HEK293 (cell line): Measurements from ENCODE around the gene STK11.

ENCODE experiments used
- CTCF ChIA-PET: fragments of 350-600 bp; formaldehyde crosslinking; extraction: SDS; loops from one replicate; lab custom pipeline; 2021; ENCODE audit warnings: antibody characterized with exemption; lab: Yijun Ruan, JAX
- POLR2A ChIA-PET: fragments of 300-600 bp; formaldehyde crosslinking; extraction: SDS; loops from one replicate; lab custom pipeline; 2020; ENCODE audit warnings: antibody characterized with exemption, inconsistent platforms; lab: Yijun Ruan, JAX
- H3K27ac ChIP-seq: fragments of 200-500 bp; sonication (Bioruptor generic); 2 replicates; pipeline ENCODE4 v1.5.1; 2014; ENCODE audit warnings: low read depth, low read length, control low read depth, inconsistent platforms; ENCODE audit errors: extremely low read depth
- H3K36me3 ChIP-seq, 2 experiments: fragments of 200-500 bp in 1 of 2; sonication (Bioruptor generic) in 1 of 2; 1 replicate in 1 of 2; 2 replicates in 1 of 2; pipeline ENCODE4 v1.5.1; 2014 to 2017; ENCODE audit warnings: inconsistent platforms in 2 of 2, low read length in 2 of 2; ENCODE audit not compliant: control insufficient read depth in 2 of 2, insufficient read depth in 1 of 2
- H3K4me1 ChIP-seq: fragments of 200-500 bp; sonication (Bioruptor generic); 2 replicates; pipeline ENCODE4 v1.5.1; 2014; ENCODE audit warnings: mild to moderate bottlenecking, low read length, inconsistent platforms; ENCODE audit not compliant: control insufficient read depth, insufficient read depth
- H3K4me3 ChIP-seq: 2 replicates; pipeline ENCODE4 v1.5.1; 2011; ENCODE audit warnings: low read depth, mild to moderate bottlenecking, control low read depth, low read length, moderate library complexity
- H3K9me3 ChIP-seq: fragments of 200-500 bp; sonication (Bioruptor generic); 2 replicates; pipeline ENCODE4 v1.5.1; 2014; ENCODE audit warnings: low read depth, low read length, inconsistent platforms; ENCODE audit not compliant: control insufficient read depth, insufficient read depth
- BCL11A ChIP-seq: fragments of 450-650 bp; formaldehyde crosslinking; IDR thresholded peaks from 2 replicates; pipeline ENCODE4 v1.5.1; 2016; ENCODE audit warnings: low read depth, missing biosample characterization, missing genetic modification characterization
- EGR2 ChIP-seq: fragments of 450-650 bp; formaldehyde crosslinking; IDR thresholded peaks from 2 replicates; pipeline ENCODE4 v1.5.1; 2016; ENCODE audit warnings: low read depth, missing biosample characterization, missing genetic modification characterization
- IKZF3 ChIP-seq: fragments of 450-650 bp; IDR thresholded peaks from 2 replicates; pipeline ENCODE4 v1.5.0; 2018; ENCODE audit warnings: missing biosample characterization, mild to moderate bottlenecking, missing genetic modification characterization, moderate library complexity
- KLF1 ChIP-seq: fragments of 450-650 bp; formaldehyde crosslinking; IDR thresholded peaks from 2 replicates; pipeline ENCODE4 v1.5.1; 2016; ENCODE audit warnings: missing biosample characterization, missing genetic modification characterization
- KLF16 ChIP-seq: fragments of 450-650 bp; formaldehyde crosslinking; IDR thresholded peaks from 2 replicates; pipeline ENCODE4 v1.5.1; 2017; ENCODE audit warnings: missing biosample characterization, missing genetic modification characterization
- KLF9 ChIP-seq: fragments of 450-650 bp; formaldehyde crosslinking; IDR thresholded peaks from 2 replicates; pipeline ENCODE4 v1.5.1; 2016; ENCODE audit warnings: missing biosample characterization, missing genetic modification characterization, low read depth
- SP2 ChIP-seq: fragments of 450-650 bp; formaldehyde crosslinking; IDR thresholded peaks from 2 replicates; pipeline ENCODE4 v1.5.1; 2016; ENCODE audit warnings: missing biosample characterization, missing genetic modification characterization
- SP3 ChIP-seq: fragments of 450-650 bp; formaldehyde crosslinking; IDR thresholded peaks from 2 replicates; pipeline ENCODE4 v1.5.1; 2016; ENCODE audit warnings: missing biosample characterization, missing genetic modification characterization
- TCF7L2 ChIP-seq: IDR thresholded peaks from 2 replicates; pipeline ENCODE4 v1.6.1; 2011; ENCODE audit warnings: low read depth, mild to moderate bottlenecking, inconsistent platforms, low read length, moderate library complexity, borderline replicate concordance
- WT1 ChIP-seq: fragments of 450-650 bp; formaldehyde crosslinking; IDR thresholded peaks from 2 replicates; pipeline ENCODE4 v1.5.1; 2016; ENCODE audit warnings: missing biosample characterization, missing genetic modification characterization
- YY2 ChIP-seq: fragments of 450-650 bp; formaldehyde crosslinking; IDR thresholded peaks from 2 replicates; pipeline ENCODE4 v1.5.1; 2016; ENCODE audit warnings: missing biosample characterization, missing genetic modification characterization
- ZBTB17 ChIP-seq: fragments of 450-650 bp; formaldehyde crosslinking; IDR thresholded peaks from 2 replicates; pipeline ENCODE4 v1.5.1; 2016; ENCODE audit warnings: missing biosample characterization, missing genetic modification characterization
- ZBTB44 ChIP-seq: fragments of 450-650 bp; IDR thresholded peaks from 2 replicates; pipeline ENCODE4 v1.5.1; 2018; ENCODE audit warnings: missing biosample characterization, mild to moderate bottlenecking, missing genetic modification characterization
- ZBTB48 ChIP-seq: fragments of 450-650 bp; formaldehyde crosslinking; IDR thresholded peaks from 2 replicates; pipeline ENCODE4 v1.5.1; 2016; ENCODE audit warnings: missing biosample characterization, missing genetic modification characterization
- ZBTB6 ChIP-seq: fragments of 450-650 bp; formaldehyde crosslinking; IDR thresholded peaks from 2 replicates; pipeline ENCODE4 v1.5.1; 2017; ENCODE audit warnings: missing biosample characterization, missing genetic modification characterization
- ZBTB7A ChIP-seq: fragments of 450-650 bp; formaldehyde crosslinking; IDR thresholded peaks from 2 replicates; pipeline ENCODE4 v1.5.1; 2016; ENCODE audit warnings: low read depth, missing biosample characterization, missing genetic modification characterization
- ZBTB8A ChIP-seq: fragments of 450-650 bp; formaldehyde crosslinking; IDR thresholded peaks from 2 replicates; pipeline ENCODE4 v1.5.1; 2016; ENCODE audit warnings: missing biosample characterization, missing genetic modification characterization
- ZFHX2 ChIP-seq: fragments of 450-650 bp; formaldehyde crosslinking; conservative IDR thresholded peaks from 2 replicates; pipeline ENCODE4 v1.5.1; 2016; ENCODE audit warnings: missing biosample characterization, missing genetic modification characterization
- ZFP41 ChIP-seq: fragments of 450-650 bp; formaldehyde crosslinking; IDR thresholded peaks from 2 replicates; pipeline ENCODE4 v1.5.1; 2016; ENCODE audit warnings: missing biosample characterization, missing genetic modification characterization, borderline replicate concordance
- ZNF175 ChIP-seq: fragments of 450-650 bp; formaldehyde crosslinking; IDR thresholded peaks from 2 replicates; pipeline ENCODE4 v1.5.1; 2016; ENCODE audit warnings: missing biosample characterization, missing genetic modification characterization
- ZNF184 ChIP-seq: fragments of 450-650 bp; IDR thresholded peaks from 2 replicates; pipeline ENCODE4 v1.5.1; 2018; ENCODE audit warnings: missing biosample characterization, mild to moderate bottlenecking, missing genetic modification characterization
- ZNF239 ChIP-seq: fragments of 450-650 bp; formaldehyde crosslinking; IDR thresholded peaks from 2 replicates; pipeline ENCODE4 v1.5.1; 2016; ENCODE audit warnings: missing biosample characterization, missing genetic modification characterization
- ZNF311 ChIP-seq: fragments of 450-650 bp; formaldehyde crosslinking; IDR thresholded peaks from 2 replicates; pipeline ENCODE4 v1.5.1; 2017; ENCODE audit warnings: missing biosample characterization, missing genetic modification characterization, borderline replicate concordance
- ZNF324 ChIP-seq: fragments of 450-650 bp; formaldehyde crosslinking; IDR thresholded peaks from 2 replicates; pipeline ENCODE4 v1.5.1; 2016; ENCODE audit warnings: missing biosample characterization, missing genetic modification characterization
- ZNF335 ChIP-seq: fragments of 450-650 bp; formaldehyde crosslinking; conservative IDR thresholded peaks from 2 replicates; pipeline ENCODE4 v1.5.1; 2016; ENCODE audit warnings: missing biosample characterization, missing genetic modification characterization
- ZNF426 ChIP-seq: fragments of 450-650 bp; formaldehyde crosslinking; IDR thresholded peaks from 2 replicates; pipeline ENCODE4 v1.5.1; 2017; ENCODE audit warnings: missing biosample characterization, missing genetic modification characterization, mild to moderate bottlenecking, inconsistent platforms, moderate library complexity
- ZNF529 ChIP-seq: fragments of 450-650 bp; formaldehyde crosslinking; IDR thresholded peaks from 2 replicates; pipeline ENCODE4 v1.5.1; 2017; ENCODE audit warnings: missing genetic modification characterization, missing biosample characterization; ENCODE audit not compliant: insufficient replicate concordance
- ZNF548 ChIP-seq: fragments of 450-650 bp; formaldehyde crosslinking; IDR thresholded peaks from 2 replicates; pipeline ENCODE4 v1.5.1; 2016; ENCODE audit warnings: missing biosample characterization, missing genetic modification characterization
- ZNF645 ChIP-seq: fragments of 450-650 bp; formaldehyde crosslinking; IDR thresholded peaks from 2 replicates; pipeline ENCODE4; 2016; ENCODE audit warnings: missing biosample characterization, missing genetic modification characterization
- ZNF654 ChIP-seq: fragments of 450-650 bp; formaldehyde crosslinking; IDR thresholded peaks from 2 replicates; pipeline ENCODE4 v1.5.1; 2016; ENCODE audit warnings: low read depth, missing biosample characterization, missing genetic modification characterization
- ZNF660 ChIP-seq: fragments of 450-650 bp; IDR thresholded peaks from 2 replicates; pipeline ENCODE4 v1.5.1; 2018; ENCODE audit warnings: missing biosample characterization, mild to moderate bottlenecking, missing genetic modification characterization
- ZNF777 ChIP-seq: fragments of 450-650 bp; formaldehyde crosslinking; IDR thresholded peaks from 2 replicates; pipeline ENCODE4 v1.5.1; 2017; ENCODE audit warnings: missing biosample characterization, missing genetic modification characterization, borderline replicate concordance

STK11 gene

GRCh38 chr19:1275260-1275975 is 69.8 kb downstream of the STK11 start, which contains the start of gene FAM174C (continued):
- TF ChIP-seq IKZF3 (tag by site-specific recombination) (peak; percentile 87), ZNF654 (no peak), BCL11A (0 out of 2 replicates have a peak, but pooled peaks have one; percentile 38), ZFP41 (tag by site-specific recombination) (no peak), TCF7L2 (no peak), ZNF529 (no peak), ZBTB44 (tag by site-specific recombination) (peak; percentile 88), YY2 (tag by site-specific recombination) (no peak), WT1 (tag by site-specific recombination) (peak; percentile 74), ZNF777 (tag by site-specific recombination) (no peak), ZBTB17 (tag by site-specific recombination) (no peak; the same call in 1 of the 2 replicates), ZBTB48 (tag by site-specific recombination) (peak; percentile 98), ZNF324 (tag by site-specific recombination) (peak; percentile 20; the same call in 1 of the 2 replicates)

- H3K9me3 ChIP-seq = no peaks in the 10 kb centered on the region
- peak overlapping the region; percentile 98 for H3K27ac ChIP-seq
- peaks cover 8% of the 10 kb centered on the region for H3K4me1 ChIP-seq
- peak overlapping the region; percentile 58 for H3K4me3 ChIP-seq
- H3K36me3 ChIP-seq = peaks cover 0 to 76% of the 10 kb centered on the region in 2 experiments; a peak in 1 of 3 replicates
- POLR2A ChIA-PET = interaction anchor here (0.6 to 3.4 kb wide), 5 partner anchors 10 to 239 kb away, joined by 3 to 28 read pairs (median 6); partner anchors contain the start of gene ATP5F1D
- CTCF ChIA-PET = no interaction called here
- TF ChIP-seq ZNF645 (tag by site-specific recombination) = no peak
- TF ChIP-seq ZNF175 (tag by site-specific recombination) = no peak
- TF ChIP-seq ZNF548 (tag by site-specific recombination) = no peak
- peak; percentile 97 for TF ChIP-seq ZNF335
- TF ChIP-seq YY2 (tag by site-specific recombination) = no peak
- TF ChIP-seq ZNF311 (tag by site-specific recombination) = no peak
- peak; percentile 47; the same call in 1 of the 2 replicates for TF ChIP-seq SP2
- TF ChIP-seq EGR2 (tag by site-specific recombination) = peak; percentile 97; the same call in 1 of the 2 replicates
- TF ChIP-seq ZNF239 (tag by site-specific recombination) = no peak
- TF ChIP-seq SP3 (tag by site-specific recombination) = peak; percentile 86
- peak; percentile 81 for TF ChIP-seq ZBTB7A
- peak; percentile 97; the same call in 1 of the 2 replicates for TF ChIP-seq KLF9 (tag by site-specific recombination)
- TF ChIP-seq ZBTB8A (tag by site-specific recombination) = peak; percentile 85
- TF ChIP-seq ZFHX2 (tag by site-specific recombination) = peak; percentile 99
- TF ChIP-seq KLF1 (tag by site-specific recombination) = peak; percentile 93
- no peak for TF ChIP-seq ZNF184 (tag by site-specific recombination)
- no peak for TF ChIP-seq ZNF426 (tag by site-specific recombination)
- TF ChIP-seq ZNF660 (tag by site-specific recombination) = no peak
- TF ChIP-seq BCL11A = 0 out of 2 replicates have a peak, but pooled peaks have one; percentile 47
- TF ChIP-seq KLF16 (tag by site-specific recombination) = peak; percentile 92; the same call in 1 of the 2 replicates
- no peak for TF ChIP-seq ZBTB6
These were observed 70.5 kb downstream of the STK11 start for GRCh38 chr19:1275976-1276627.
